ENCODE results near the gene IL31RA.

IL31RA gene

GRCh38 chr5:55903121-55903701 lies 52.1 kb downstream of the IL31RA start:
- DNase-seq (ENCODE audit: low read depth), result peak; percentile 42

- DNase-seq (ENCODE audit: low read depth), result no peak
These were observed 53.0 kb downstream of the IL31RA start for GRCh38 chr5:55904152-55904551.

GRCh38 chr5:55905251-55905650 lies 54.1 kb downstream of the IL31RA start:
- DNase-seq (ENCODE audit: low read depth), result no peak

DNA sequence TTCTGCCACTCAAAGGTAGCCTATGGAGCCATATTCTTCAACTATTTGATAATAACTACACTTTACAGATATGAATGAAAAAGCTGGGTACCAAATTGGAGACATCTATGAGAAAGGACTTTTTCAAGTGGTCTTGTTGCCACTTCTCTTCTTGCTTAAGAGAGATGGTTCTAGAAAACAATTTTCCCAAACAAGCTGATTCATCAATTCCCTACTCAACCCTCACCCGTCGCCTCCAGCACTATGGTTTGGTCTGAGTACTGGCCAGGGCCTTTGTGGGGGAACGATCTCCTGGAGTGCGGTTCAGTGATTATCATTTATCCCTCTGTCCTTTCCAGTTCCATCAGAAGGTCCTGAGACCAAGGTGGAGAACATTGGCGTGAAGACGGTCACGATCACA lies 56.8 kb downstream of the IL31RA start:
- no peak for DNase-seq (ENCODE audit: low read depth)

GRCh38 chr5:55908804-55909203 lies 57.6 kb downstream of the IL31RA start:
- no peak for DNase-seq (ENCODE audit: low read depth)

GRCh38 chr5:55911784-55912653 lies 60.9 kb downstream of the IL31RA start:
- no peak for DNase-seq (ENCODE audit: low read depth)

GRCh38 chr5:55913466-55914413 lies 62.6 kb downstream of the IL31RA start:
- DNase-seq (ENCODE audit: low read depth), result no peak

GRCh38 chr5:55914971-55915370 lies 63.8 kb downstream of the IL31RA start:
- no peak for DNase-seq (ENCODE audit: low read depth)

- DNase-seq (ENCODE audit: low read depth), result no peak
These were observed 64.6 kb downstream of the IL31RA start for GRCh38 chr5:55915783-55916182.

DNA sequence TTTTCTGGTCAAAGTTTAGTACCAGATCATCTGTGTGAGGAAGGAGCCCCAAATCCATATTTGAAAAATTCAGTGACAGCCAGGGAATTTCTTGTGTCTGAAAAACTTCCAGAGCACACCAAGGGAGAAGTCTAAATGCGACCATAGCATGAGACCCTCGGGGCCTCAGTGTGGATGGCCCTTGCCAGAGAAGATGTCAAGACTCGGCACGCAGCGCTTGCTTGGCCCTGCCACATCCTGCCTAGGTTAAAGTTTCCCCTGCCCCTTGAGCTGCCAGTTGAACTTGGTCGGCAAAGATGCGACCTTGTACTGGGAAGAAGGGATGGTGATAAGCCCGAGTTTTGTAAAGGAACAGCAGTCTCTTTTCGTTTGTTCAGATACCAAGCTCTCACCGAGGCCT lies 65.8 kb downstream of the IL31RA start:
- DNase-seq (ENCODE audit: low read depth), result no peak

DNA sequence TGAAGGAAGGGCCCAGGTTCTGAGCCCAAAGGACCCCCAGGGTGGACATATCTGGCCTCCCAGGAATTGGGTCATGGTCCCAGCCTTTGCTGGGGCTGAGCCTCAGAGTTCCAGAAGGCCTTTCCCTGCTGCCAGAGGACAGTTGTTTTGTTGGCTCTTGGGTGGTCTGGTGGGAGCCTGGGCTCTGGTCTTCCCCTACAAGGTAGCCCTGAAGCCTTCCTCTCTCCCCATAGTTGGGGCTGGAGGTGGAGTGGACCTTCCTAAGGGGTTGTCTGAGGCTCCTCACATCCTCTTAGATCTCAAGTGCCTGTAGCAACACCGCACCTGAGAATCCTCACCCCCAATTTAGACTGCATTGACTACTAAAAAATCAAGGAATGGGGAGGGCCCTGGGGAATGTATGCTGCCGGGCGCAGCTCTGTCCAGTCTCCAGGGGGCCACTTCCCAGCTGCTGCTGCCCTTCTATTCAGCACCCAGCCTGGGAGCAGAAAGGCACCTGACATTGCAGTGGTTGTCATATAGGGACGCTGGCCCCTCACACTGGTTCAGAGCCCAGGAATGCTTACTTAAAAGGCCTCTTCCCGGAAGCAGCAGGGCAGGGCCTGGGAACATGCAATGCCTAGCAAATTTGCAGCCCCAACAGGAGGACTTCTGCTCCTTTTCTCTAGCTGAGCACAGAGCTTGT lies 66.4 kb downstream of the IL31RA start:
- DNase-seq (ENCODE audit: low read depth), result no peak

DNA sequence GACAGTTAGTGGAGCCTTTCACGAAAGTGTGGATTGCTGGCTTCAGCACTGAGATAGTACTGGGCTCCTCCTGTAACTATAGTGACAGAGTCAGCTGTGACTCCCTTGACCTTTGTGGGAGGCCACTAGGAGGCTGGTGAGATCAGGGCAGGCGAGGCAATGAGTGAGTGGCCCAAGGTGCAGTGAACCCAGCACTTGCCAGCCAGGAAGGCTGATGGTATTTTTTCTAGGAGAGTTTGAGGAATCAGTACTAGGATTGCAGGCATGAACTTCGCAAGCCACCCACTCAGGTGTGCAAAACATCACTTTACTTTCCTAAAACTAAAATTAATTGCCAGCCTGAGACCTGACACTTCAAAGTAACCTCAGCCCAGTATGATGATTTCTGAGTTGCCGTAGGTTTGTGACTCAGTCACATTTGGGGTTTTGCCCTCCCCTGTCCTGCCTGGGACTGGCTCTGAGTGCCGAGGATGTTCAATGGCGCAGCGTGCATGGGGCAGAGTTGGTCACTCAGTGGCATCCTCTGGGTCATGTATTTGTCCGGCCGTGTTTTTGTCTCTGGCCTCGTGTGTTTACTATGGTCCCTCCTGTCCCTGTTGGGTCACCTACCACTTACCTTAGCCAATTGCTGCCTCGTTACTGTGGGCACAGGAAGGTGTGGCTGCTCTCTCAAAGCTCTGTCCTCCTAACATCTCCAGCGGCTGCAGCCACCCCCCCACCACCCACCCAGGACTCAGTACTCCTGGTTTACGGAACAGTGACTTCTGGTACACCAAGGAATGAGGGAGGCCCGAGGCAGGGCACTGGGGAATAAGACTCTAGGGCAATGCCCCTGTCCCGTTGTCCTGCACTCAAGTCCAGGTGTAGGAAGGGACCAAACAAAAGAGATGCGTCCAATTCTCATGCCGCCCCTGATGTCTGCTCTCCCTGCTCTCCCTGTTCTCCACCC lies 67.2 kb downstream of the IL31RA start:
- DNase-seq (ENCODE audit: low read depth), result no peak

GRCh38 chr5:55919625-55920024 lies 68.5 kb downstream of the IL31RA start:
- DNase-seq (ENCODE audit: low read depth), result no peak

DNA sequence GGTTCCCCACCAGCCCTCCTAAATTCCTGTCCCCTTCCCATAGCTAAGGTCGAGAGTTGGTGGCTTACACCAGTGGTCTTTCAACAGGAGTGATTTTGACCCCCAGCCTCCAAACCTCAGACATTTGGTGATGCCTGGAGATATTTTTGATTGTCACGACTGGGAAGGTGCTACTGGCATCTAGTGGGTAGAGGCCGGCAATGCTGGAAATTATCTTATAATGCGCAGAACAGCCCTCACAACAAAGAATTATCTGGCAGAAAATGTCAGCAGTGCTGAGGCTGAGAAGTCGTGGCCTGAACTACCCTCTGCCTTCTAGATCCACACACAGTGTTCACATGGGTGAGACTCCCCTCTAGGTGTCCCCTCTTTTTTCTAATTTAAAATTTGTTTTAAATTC lies 69.6 kb downstream of the IL31RA start:
- no peak for DNase-seq (ENCODE audit: low read depth)

DNA sequence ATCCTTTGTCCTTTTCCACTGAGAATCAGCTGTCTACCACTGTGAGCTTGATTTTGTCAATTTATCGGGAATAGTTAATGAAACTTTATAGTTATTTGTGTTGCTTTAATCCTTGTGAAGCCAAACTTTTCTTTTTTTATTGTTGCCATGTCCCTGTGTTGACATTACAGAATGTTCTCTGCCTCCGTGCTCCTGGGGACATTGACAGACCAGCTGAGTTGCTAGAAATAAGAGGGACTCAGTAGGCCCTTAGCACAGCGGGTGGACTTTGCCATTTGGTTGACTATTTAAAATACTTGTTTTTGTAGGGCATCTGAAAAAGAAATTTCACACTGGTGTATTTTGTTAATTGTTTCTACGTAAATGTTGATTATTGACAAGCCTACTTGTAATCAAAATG lies 70.5 kb downstream of the IL31RA start:
- no peak for DNase-seq (ENCODE audit: low read depth)

- no peak for DNase-seq (ENCODE audit: low read depth)
These were observed 72.1 kb downstream of the IL31RA start for GRCh38 chr5:55923177-55923771.

DNA sequence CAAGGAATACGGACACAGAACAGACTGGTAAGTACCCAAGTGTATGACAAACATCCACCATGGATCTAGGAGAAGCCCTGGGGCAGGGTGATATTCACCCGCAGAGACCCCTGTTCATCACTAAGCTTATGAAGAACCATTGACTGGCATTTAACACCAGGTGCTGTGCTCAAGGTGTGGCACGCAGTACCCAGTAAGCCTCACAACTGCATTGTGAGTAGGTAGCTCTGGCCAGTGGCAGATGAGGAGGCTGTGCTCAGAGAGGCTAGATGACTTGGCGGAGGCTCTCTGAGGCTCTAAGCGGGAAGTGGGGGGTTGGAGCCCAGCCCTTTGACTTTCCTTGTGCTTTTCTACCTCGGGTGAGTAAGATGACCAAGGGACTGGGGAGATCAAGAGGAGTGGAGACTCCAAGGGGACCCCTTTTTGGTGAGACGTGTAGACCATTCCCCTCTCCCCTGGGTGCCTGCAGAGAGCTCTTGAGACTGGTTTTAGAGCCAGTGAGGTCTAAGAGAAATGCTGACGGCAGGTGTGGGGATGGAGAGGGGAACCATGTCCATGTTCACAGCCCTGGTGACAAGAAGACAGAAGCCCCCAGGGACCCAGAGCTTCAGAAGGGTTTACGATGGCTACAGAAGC lies 72.8 kb downstream of the IL31RA start:
- DNase-seq (ENCODE audit: low read depth), result no peak

GRCh38 chr5:55924744-55925143 lies 73.6 kb downstream of the IL31RA start:
- DNase-seq (ENCODE audit: low read depth), result no peak

DNA sequence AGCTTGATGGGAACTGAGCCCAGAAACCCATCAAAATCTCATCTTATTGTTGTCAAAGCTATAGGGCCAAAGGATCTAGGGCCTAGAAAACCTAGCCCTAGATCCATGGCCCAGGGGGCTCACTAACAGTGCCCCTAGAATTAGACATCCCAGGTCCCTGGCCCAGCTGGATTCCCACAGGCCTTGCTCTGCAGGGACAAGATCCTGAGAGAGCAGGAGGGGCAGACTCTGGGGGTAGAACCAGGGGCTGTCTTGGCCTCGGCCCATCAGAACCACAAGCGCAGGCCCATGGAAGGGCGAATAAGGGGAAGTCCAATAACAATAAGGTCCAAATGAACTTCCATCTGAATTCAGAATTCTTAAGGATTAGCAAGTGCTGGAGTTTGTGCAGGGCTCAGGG lies 74.0 kb downstream of the IL31RA start:
- no peak for DNase-seq (ENCODE audit: low read depth)

DNA sequence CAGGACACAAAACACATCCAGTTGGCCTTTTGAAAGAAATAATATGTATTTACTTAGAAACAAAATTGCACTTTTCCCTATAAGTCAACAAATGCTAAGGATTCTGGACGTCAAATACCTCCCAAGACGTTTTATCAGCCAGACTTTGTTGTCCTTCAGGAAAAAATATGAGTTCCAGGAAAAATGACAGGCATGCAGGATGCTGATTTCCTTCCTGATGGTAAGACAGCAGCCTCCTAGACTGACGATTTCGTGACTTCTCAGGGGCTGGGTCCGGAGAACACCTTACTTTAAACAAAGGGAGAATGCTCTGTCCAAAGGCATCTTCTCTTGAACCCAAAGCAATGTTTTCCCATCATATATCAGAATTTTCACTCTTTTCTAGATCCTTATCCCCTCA lies 74.6 kb downstream of the IL31RA start:
- no peak for DNase-seq (ENCODE audit: low read depth)
